Upper lobe of left lung (tissue), 4 donors: ENCODE measurements around the gene RGP1.

Experiments used
- POLR2A ChIP-seq, 4 donors: fragments of 450-650 bp; IDR thresholded peaks; one replicate each; pipeline ENCODE4 v1.5.1; 2016 to 2017; ENCODE audit warnings: antibody characterized with exemption in 4 of 4, mild to moderate bottlenecking in 2 of 4
- POLR2AphosphoS5 ChIP-seq, 2 donors: sonication (generic); formaldehyde crosslinking; IDR thresholded peaks; one replicate each; pipeline ENCODE4 v1.5.1; 2017; ENCODE audit warnings: antibody characterized with exemption in 2 of 2
- TF ChIP-seq, protein P1 (sequence below), 6 experiments: fragments of 450-650 bp in 4 of 6; fragments of 200-600 bp in 2 of 6; sonication (generic) in 2 of 6; IDR thresholded peaks; one replicate each; pipeline ENCODE4 v1.5.1; 2016 to 2019; ENCODE audit warnings: antibody characterized with exemption in 6 of 6

DNA sequence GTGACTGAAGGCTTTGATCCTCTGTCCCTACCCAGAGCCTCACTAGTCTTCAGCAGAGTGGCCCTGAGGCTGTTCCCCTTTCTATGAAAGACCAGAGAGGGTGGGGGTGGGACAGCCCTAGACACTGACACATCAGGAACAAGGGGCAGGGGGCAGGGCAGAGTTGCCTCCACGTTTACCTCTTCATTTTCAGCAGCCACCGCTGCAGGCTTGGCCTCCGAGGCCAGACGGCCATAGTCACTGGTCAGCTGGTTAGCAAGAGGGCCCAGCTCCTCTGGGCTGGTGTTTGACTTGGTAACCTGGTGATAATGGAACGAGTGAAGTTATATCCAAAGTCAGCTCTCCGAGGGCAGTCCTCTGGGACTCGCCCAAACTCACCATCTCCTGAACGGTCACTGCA lies 43.7 kb upstream of the RGP1 start:
- no peak for TF ChIP-seq POLR2AphosphoS5 (IDR thresholded peaks at IDR 0.05)
- TF ChIP-seq, protein P1, sequence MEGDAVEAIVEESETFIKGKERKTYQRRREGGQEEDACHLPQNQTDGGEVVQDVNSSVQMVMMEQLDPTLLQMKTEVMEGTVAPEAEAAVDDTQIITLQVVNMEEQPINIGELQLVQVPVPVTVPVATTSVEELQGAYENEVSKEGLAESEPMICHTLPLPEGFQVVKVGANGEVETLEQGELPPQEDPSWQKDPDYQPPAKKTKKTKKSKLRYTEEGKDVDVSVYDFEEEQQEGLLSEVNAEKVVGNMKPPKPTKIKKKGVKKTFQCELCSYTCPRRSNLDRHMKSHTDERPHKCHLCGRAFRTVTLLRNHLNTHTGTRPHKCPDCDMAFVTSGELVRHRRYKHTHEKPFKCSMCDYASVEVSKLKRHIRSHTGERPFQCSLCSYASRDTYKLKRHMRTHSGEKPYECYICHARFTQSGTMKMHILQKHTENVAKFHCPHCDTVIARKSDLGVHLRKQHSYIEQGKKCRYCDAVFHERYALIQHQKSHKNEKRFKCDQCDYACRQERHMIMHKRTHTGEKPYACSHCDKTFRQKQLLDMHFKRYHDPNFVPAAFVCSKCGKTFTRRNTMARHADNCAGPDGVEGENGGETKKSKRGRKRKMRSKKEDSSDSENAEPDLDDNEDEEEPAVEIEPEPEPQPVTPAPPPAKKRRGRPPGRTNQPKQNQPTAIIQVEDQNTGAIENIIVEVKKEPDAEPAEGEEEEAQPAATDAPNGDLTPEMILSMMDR (IDR thresholded peaks at IDR 0.05) = no peak
- no peak for TF ChIP-seq POLR2A (IDR thresholded peaks at IDR 0.05)
